ENCODE data around the gene TK2.
"Not testable (repeated sequence)": the region's sequence is repeated elsewhere in the genome, so short reads cannot be mapped to it uniquely, and the experiment has no call there.

- not testable (repeated sequence) for TF ChIP-seq POLR2AphosphoS5 (IDR thresholded peaks at IDR 0.05)
- TF ChIP-seq, protein P1, sequence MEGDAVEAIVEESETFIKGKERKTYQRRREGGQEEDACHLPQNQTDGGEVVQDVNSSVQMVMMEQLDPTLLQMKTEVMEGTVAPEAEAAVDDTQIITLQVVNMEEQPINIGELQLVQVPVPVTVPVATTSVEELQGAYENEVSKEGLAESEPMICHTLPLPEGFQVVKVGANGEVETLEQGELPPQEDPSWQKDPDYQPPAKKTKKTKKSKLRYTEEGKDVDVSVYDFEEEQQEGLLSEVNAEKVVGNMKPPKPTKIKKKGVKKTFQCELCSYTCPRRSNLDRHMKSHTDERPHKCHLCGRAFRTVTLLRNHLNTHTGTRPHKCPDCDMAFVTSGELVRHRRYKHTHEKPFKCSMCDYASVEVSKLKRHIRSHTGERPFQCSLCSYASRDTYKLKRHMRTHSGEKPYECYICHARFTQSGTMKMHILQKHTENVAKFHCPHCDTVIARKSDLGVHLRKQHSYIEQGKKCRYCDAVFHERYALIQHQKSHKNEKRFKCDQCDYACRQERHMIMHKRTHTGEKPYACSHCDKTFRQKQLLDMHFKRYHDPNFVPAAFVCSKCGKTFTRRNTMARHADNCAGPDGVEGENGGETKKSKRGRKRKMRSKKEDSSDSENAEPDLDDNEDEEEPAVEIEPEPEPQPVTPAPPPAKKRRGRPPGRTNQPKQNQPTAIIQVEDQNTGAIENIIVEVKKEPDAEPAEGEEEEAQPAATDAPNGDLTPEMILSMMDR (IDR thresholded peaks at IDR 0.05), result not testable (repeated sequence)
Measured at GRCh38 chr16:66514980-66515595, 34.8 kb downstream of the TK2 start.

Data from prostate gland (tissue), 2 donors.